HepG2 (cell line): ENCODE results near the gene GDE1. TPM values are rescaled to one million over a fixed set of nuclear protein-coding genes. Genes with fewer than 3 reads are reported as not detected.

Experiments
- ATF1 ChIP-seq: IDR thresholded peaks from 2 replicates; pipeline ENCODE4 v1.6.1; 2016; ENCODE audit warnings: mild to moderate bottlenecking, control low read depth
- HDAC1 ChIP-seq: sonication (generic); formaldehyde crosslinking; IDR thresholded peaks from 2 replicates; pipeline ENCODE4 v1.5.1; 2020; ENCODE audit warnings: mild to moderate bottlenecking, missing genetic modification reagents
- SIN3B ChIP-seq: fragments of 150-350 bp; IDR thresholded peaks from 2 replicates; pipeline ENCODE4 v1.6.1; 2014; ENCODE audit warnings: low read length
- ZNF496 ChIP-seq: sonication (generic); formaldehyde crosslinking; IDR thresholded peaks from 2 replicates; pipeline ENCODE4 v1.8.1; 2023; ENCODE audit warnings: mild to moderate bottlenecking, moderate library complexity, missing genetic modification reagents; ENCODE audit not compliant: insufficient replicate concordance
- ZNF639 ChIP-seq: conservative IDR thresholded peaks from 2 replicates; pipeline ENCODE4 v1.6.1; 2018; ENCODE audit warnings: missing genetic modification reagents
- polyA plus RNA-seq, 8 experiments: library from polyadenylated mRNA; depleted of rRNA in 3 of 8; stranded (reverse) in 7 of 8; unstranded in 1 of 8; fragments of >200 nt; fragmentation: Illumina TruSeq in 4 of 8; extraction: Trizol in 4 of 8; gene quantifications; 2 replicates each; pipeline versions ENCODE4 v1.2.1 to v1.2.3, GENCODE V29; 2011 to 2016; ENCODE audit warnings: low read depth in 4 of 8, missing spikeins in 1 of 8, mixed read lengths in 1 of 8; ENCODE audit not compliant: insufficient read depth in 1 of 8
- total RNA-seq, 5 experiments: library from RNA; depleted of rRNA; stranded (reverse); fragments of >200 nt; fragmentation: Illumina TruSeq; extraction: Trizol; gene quantifications; 2 replicates each; pipeline ENCODE4 v1.2.3, GENCODE V29; 2016; ENCODE audit warnings: low read depth in 1 of 5
- TF ChIP-seq, protein P1 (sequence below), 2 experiments: sonication (generic) in 1 of 2; formaldehyde crosslinking in 1 of 2; IDR thresholded peaks; 2 replicates each; pipeline versions ENCODE4 v1.4.0 to v1.6.1; 2016 to 2020; ENCODE audit warnings: borderline replicate concordance in 1 of 2, low read depth in 1 of 2, mild to moderate bottlenecking in 1 of 2, missing genetic modification reagents in 1 of 2
- TF ChIP-seq, protein P2 (sequence below): sonication (generic); formaldehyde crosslinking; IDR thresholded peaks from 2 replicates; pipeline ENCODE4 v1.4.0; 2020; ENCODE audit warnings: mild to moderate bottlenecking, missing genetic modification reagents
- TF ChIP-seq, protein P3 (sequence below): sonication (generic); formaldehyde crosslinking; IDR thresholded peaks from 2 replicates; pipeline ENCODE4 v1.5.1; 2020; ENCODE audit warnings: mild to moderate bottlenecking, missing genetic modification reagents, moderate library complexity
- TF ChIP-seq, protein P4 (sequence below): sonication (generic); formaldehyde crosslinking; IDR thresholded peaks from 2 replicates; pipeline ENCODE4 v1.8.0; 2022; ENCODE audit warnings: mild to moderate bottlenecking, missing genetic modification reagents, borderline replicate concordance

The GDE1 gene
- total and polyA plus RNA-seq, 2 of the 13 experiments (the other 11 are each of a cell fraction or from before 2014, with no cell fraction given), result 35.9 to 59.0 TPM

GRCh38 chr16:19524616-19525384 is 2.9 kb upstream of the GDE1 start (continued):
- TF ChIP-seq, protein P1, sequence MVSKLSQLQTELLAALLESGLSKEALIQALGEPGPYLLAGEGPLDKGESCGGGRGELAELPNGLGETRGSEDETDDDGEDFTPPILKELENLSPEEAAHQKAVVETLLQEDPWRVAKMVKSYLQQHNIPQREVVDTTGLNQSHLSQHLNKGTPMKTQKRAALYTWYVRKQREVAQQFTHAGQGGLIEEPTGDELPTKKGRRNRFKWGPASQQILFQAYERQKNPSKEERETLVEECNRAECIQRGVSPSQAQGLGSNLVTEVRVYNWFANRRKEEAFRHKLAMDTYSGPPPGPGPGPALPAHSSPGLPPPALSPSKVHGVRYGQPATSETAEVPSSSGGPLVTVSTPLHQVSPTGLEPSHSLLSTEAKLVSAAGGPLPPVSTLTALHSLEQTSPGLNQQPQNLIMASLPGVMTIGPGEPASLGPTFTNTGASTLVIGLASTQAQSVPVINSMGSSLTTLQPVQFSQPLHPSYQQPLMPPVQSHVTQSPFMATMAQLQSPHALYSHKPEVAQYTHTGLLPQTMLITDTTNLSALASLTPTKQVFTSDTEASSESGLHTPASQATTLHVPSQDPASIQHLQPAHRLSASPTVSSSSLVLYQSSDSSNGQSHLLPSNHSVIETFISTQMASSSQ (IDR thresholded peaks at IDR 0.05; ENCODE audit: low read depth), result no peak
- TF ChIP-seq, protein P1 (CRISPR knock-in tag; IDR thresholded peaks at IDR 0.05; ENCODE audit: borderline replicate concordance), result no peak
- TF ChIP-seq ATF1 (CRISPR knock-in tag), result 0 out of 2 replicates have a peak, but pooled peaks have one; percentile 33
- TF ChIP-seq ZNF496 (CRISPR knock-in tag), result no peak
- TF ChIP-seq ZNF639 (CRISPR knock-in tag), result no peak
- TF ChIP-seq, protein P2, sequence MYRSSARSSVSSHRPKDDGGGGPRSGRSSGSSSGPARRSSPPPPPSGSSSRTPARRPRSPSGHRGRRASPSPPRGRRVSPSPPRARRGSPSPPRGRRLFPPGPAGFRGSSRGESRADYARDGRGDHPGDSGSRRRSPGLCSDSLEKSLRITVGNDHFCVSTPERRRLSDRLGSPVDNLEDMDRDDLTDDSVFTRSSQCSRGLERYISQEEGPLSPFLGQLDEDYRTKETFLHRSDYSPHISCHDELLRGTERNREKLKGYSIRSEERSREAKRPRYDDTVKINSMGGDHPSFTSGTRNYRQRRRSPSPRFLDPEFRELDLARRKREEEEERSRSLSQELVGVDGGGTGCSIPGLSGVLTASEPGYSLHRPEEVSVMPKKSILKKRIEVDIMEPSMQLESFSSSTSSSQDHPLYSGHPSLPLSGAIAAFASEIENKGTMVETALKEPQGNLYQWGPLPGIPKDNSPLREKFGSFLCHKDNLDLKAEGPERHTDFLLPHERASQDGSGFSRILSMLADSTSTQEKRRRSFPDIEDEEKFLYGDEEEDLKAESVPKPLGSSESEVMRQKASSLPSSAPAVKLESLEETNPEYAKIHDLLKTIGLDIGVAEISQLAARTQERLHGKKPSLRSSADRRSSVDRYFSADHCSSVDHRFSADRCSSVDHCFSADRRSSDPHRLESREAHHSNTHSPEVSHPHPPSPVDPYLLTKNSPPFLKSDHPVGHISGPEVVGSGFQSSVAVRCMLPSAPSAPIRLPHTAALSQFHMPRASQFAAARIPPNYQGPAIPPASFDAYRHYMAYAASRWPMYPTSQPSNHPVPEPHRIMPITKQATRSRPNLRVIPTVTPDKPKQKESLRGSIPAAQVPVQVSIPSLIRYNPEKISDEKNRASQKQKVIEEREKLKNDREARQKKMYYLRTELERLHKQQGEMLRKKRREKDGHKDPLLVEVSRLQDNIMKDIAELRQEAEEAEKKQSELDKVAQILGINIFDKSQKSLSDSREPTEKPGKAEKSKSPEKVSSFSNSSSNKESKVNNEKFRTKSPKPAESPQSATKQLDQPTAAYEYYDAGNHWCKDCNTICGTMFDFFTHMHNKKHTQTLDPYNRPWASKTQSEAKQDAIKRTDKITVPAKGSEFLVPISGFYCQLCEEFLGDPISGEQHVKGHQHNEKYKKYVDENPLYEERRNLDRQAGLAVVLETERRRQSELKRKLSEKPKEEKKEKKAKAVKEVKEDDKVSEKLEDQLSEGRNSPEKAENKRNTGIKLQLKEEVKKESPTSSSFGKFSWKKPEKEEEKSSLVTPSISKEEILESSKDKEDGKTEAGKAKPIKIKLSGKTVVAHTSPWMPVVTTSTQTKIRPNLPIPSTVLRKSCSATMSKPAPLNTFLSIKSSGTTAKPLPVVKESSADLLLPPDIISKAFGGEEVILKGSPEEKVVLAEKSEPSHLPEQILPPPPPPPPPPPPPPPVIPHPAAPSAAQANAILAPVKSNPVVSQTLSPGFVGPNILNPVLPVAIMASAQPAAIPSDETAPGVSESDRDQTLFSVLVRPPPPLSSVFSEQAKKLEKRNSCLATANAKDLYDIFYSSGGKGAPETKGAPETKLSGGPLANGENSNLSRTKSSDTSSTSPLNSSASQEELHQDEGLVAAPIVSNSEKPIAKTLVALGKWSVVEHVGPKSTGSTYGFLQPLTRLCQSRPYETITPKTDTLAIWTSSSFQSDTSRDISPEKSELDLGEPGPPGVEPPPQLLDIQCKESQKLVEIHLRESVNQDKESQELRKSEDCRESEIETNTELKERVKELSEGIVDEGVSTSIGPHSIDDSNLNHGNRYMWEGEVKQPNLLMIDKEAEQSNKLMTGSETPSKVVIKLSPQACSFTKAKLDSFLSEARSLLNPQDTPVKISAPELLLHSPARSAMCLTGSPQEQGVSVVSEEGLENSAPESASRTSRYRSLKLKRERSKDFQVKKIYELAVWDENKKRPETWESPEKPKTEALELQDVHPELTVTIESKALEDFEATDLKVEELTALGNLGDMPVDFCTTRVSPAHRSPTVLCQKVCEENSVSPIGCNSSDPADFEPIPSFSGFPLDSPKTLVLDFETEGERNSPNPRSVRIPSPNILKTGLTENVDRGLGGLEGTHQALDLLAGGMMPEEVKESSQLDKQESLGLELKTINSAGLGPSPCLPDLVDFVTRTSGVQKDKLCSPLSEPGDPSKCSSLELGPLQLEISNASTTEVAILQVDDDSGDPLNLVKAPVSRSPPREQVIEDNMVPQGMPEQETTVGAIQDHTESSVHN (CRISPR knock-in tag), result no peak
- 0 out of 2 replicates have a peak, but pooled peaks have one; percentile 16 for TF ChIP-seq HDAC1 (CRISPR knock-in tag)
- no peak for TF ChIP-seq SIN3B
- TF ChIP-seq, protein P3, sequence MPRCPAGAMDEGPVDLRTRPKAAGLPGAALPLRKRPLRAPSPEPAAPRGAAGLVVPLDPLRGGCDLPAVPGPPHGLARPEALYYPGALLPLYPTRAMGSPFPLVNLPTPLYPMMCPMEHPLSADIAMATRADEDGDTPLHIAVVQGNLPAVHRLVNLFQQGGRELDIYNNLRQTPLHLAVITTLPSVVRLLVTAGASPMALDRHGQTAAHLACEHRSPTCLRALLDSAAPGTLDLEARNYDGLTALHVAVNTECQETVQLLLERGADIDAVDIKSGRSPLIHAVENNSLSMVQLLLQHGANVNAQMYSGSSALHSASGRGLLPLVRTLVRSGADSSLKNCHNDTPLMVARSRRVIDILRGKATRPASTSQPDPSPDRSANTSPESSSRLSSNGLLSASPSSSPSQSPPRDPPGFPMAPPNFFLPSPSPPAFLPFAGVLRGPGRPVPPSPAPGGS (CRISPR knock-in tag), result 0 out of 2 replicates have a peak, but pooled peaks have one; percentile 49
- TF ChIP-seq, protein P4, sequence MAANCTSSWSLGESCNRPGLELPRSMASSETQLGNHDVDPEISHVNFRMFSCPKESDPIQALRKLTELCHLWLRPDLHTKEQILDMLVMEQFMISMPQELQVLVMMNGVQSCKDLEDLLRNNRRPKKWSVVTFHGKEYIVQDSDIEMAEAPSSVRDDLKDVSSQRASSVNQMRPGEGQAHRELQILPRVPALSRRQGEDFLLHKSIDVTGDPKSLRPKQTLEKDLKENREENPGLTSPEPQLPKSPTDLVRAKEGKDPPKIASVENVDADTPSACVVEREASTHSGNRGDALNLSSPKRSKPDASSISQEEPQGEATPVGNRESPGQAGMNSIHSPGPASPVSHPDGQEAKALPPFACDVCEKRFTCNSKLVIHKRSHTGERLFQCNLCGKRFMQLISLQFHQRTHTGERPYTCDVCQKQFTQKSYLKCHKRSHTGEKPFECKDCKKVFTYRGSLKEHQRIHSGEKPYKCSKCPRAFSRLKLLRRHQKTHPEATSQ (CRISPR knock-in tag), result no peak
